HUES48 (cell line): ENCODE results near the gene ENDOD1.

Source experiments
- H3K27ac ChIP-seq: one replicate; pipeline ENCODE4 v1.7.0; 2013; ENCODE audit warnings: low read depth, low read length, inconsistent platforms
- H3K27me3 ChIP-seq: 2 replicates; pipeline ENCODE4 v1.6.1; 2013; ENCODE audit warnings: mild to moderate bottlenecking, low read length; ENCODE audit not compliant: control insufficient read depth, insufficient read depth
- H3K36me3 ChIP-seq: 2 replicates; pipeline ENCODE4 v1.6.1; 2013; ENCODE audit warnings: low read length; ENCODE audit not compliant: control insufficient read depth, insufficient read depth
- H3K4me1 ChIP-seq: 2 replicates; pipeline ENCODE4 v1.6.1; 2013; ENCODE audit warnings: mild to moderate bottlenecking, low read length; ENCODE audit not compliant: control insufficient read depth, insufficient read depth
- H3K4me3 ChIP-seq: 2 replicates; pipeline ENCODE4 v1.5.1; 2013; ENCODE audit warnings: mild to moderate bottlenecking, low read depth, low read length
- H3K9ac ChIP-seq: 2 replicates; pipeline ENCODE4 v1.6.1; 2013; ENCODE audit warnings: mild to moderate bottlenecking, low read depth, low read length, moderate library complexity
- H3K9me3 ChIP-seq: 2 replicates; pipeline ENCODE4 v1.6.1; 2013; ENCODE audit warnings: low read length; ENCODE audit not compliant: control insufficient read depth, insufficient read depth

The ENDOD1 gene

DNA sequence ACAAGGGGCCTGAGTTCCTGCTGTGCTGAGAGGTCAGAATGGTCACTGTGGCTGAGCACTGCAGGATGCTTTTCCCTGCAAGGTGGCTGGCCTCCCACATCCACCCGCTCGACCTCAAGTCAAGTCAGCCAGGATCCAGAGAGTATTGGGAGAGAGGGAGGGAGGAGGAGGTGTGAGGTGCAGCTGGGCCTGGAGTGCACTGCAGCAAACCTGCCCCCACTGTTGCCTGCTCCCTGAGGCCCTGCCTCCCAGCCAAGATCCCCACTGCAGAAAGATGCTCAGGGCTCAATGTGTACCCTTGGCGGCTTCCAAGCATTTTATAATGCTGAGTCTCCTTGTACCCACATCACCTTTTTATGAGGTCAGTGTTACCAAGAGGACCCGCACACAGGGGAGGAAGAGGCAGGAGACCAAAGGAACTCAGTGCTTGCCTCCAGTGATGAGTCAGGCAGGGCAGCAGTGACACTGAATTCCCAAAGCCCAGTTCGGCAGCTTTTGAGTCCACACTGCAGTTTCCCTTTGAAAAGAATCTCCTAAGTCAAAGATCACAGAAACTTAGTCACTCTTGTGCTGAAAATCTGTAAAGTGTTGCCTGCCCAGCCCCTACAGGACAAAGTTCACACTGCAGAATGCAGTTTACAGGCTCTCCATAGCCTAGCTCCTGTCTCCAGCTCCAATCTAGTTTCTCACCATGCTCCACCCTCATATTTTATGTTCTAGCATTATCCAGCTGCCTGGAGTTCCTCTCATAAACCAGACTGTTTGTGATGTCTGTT lies 3.1 kb downstream of the ENDOD1 start:
- H3K36me3 ChIP-seq: no peaks in the 10 kb centered on the region
- H3K27me3 ChIP-seq: peaks cover 38% of the 10 kb centered on the region
- no peak overlapping the region for H3K9ac ChIP-seq
- H3K27ac ChIP-seq: no peak overlapping the region
- no peak overlapping the region for H3K4me3 ChIP-seq
- H3K9me3 ChIP-seq: no peaks in the 10 kb centered on the region
- H3K4me1 ChIP-seq: 0 out of 2 replicates have a peak, but pooled peaks cover 9% of the 10 kb centered on the region

DNA sequence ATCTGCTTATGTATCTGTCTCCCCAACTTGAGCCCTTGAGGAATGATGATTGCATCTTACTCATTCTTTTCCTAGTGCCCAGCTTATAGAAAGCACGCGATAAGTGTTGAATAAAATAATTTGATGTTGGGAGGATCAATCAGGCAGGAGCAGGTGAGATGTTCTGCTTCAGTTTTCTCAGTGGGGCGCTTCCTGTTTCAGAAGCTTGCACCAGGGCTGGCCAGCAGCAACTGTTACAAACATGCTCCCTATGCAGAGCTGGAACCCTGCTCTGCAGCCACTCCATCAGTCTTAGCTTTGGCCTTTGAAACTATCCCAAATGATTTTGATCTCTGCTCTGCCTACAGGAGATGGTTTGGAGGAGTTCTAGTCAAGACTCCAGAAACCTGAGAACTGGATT lies 3.9 kb downstream of the ENDOD1 start:
- Histone ChIP-seq H3K4me3 (no peak overlapping the region), H3K36me3 (no peaks in the 10 kb centered on the region), H3K27ac (no peak overlapping the region), H3K9ac (no peak overlapping the region), H3K4me1 (0 out of 2 replicates have a peak, but pooled peaks cover 9% of the 10 kb centered on the region), H3K27me3 (peaks cover 34% of the 10 kb centered on the region), H3K9me3 (no peaks in the 10 kb centered on the region)

GRCh38 chr11:95095858-95096587 lies 6.4 kb downstream of the ENDOD1 start:
- Histone ChIP-seq H3K27me3 (peaks cover 16% of the 10 kb centered on the region), H3K4me1 (no peaks in the 10 kb centered on the region), H3K9ac (no peak overlapping the region), H3K36me3 (no peaks in the 10 kb centered on the region), H3K4me3 (no peak overlapping the region), H3K27ac (no peak overlapping the region), H3K9me3 (no peaks in the 10 kb centered on the region)

DNA sequence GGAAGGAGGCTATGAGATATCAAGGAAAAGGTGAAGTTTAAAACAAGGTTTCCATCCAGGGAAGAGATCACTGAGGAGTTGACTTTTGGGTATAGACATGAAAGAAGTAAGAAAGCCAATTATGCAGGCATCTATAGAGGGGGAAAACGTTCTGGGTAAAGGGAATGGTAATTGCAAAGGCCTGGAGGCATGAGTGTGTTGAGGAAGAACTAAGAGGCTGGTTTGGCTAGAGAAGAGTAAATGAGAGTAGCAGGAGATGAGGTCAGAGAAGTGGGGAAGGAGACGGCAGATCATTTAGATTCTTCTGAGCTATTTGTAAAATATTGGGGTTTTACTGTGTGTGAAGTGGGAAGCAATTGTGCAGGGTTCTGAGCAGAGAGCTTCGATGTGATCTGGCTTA lies 7.6 kb downstream of the ENDOD1 start:
- Histone ChIP-seq H3K36me3 (no peaks in the 10 kb centered on the region), H3K4me1 (no peaks in the 10 kb centered on the region), H3K27me3 (peaks cover 4% of the 10 kb centered on the region), H3K9me3 (no peaks in the 10 kb centered on the region), H3K27ac (no peak overlapping the region), H3K4me3 (no peak overlapping the region), H3K9ac (no peak overlapping the region)

GRCh38 chr11:95098826-95099225 lies 9.2 kb downstream of the ENDOD1 start:
- no peaks in the 10 kb centered on the region for H3K36me3 ChIP-seq

DNA sequence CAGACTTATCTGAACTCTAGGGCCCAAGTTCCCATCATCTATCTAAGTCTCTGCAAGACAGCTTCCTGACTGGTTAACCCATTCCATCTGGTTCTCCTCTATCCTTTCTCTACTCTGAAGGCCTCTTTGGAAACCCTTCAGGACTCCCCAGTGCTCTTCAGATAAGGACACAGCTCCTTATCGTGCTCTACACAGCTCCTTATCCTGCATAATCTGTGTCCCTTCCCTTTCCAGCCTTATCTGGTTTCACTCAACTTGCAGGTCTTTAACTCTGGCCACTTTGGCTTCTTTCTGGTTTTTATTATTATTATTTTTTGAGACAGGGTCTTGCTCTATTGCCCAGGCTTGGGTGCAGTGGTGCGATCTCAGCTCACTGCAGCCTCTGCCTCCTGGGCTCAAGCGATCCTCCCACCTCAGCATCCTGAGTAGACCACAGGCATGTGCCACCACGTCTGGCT lies 10.6 kb downstream of the ENDOD1 start:
- no peaks in the 10 kb centered on the region for H3K9me3 ChIP-seq
- no peaks in the 10 kb centered on the region for H3K4me1 ChIP-seq
- H3K4me3 ChIP-seq: no peak overlapping the region
- no peak overlapping the region for H3K9ac ChIP-seq
- H3K36me3 ChIP-seq: no peaks in the 10 kb centered on the region
- H3K27ac ChIP-seq: no peak overlapping the region
- H3K27me3 ChIP-seq: no peaks in the 10 kb centered on the region

More at GRCh38 chr11:95098826-95099225, 9.2 kb downstream of the ENDOD1 start:
- Histone ChIP-seq H3K4me3 (no peak overlapping the region), H3K9me3 (no peaks in the 10 kb centered on the region), H3K27me3 (no peaks in the 10 kb centered on the region), H3K27ac (no peak overlapping the region), H3K9ac (no peak overlapping the region), H3K4me1 (no peaks in the 10 kb centered on the region)

- Histone ChIP-seq H3K9me3 (no peaks in the 10 kb centered on the region), H3K27ac (no peak overlapping the region), H3K4me1 (no peaks in the 10 kb centered on the region), H3K27me3 (no peaks in the 10 kb centered on the region), H3K36me3 (no peaks in the 10 kb centered on the region), H3K4me3 (no peak overlapping the region), H3K9ac (no peak overlapping the region)
Measured at GRCh38 chr11:95100856-95101507, 11.3 kb downstream of the ENDOD1 start.

DNA sequence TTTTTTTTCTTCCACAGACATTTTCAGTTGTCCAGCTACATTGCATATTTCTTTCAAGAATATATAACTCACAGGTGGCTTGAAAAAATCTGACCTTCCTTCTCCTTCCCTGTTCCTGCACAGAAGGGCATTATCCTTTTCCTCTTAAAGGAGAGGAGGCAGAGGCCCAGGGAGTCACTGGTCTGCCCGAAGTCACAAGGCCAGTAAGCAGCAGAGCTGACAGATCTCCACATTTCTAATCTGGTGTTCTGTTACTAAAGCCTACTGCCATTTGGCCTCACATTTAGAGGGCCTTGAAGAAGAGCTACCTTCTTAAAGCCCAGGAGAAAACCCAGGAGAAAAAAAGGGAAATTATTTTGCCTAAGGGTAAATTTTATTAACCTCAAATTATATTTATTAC lies 12.3 kb downstream of the ENDOD1 start:
- H3K36me3 ChIP-seq: no peaks in the 10 kb centered on the region

DNA sequence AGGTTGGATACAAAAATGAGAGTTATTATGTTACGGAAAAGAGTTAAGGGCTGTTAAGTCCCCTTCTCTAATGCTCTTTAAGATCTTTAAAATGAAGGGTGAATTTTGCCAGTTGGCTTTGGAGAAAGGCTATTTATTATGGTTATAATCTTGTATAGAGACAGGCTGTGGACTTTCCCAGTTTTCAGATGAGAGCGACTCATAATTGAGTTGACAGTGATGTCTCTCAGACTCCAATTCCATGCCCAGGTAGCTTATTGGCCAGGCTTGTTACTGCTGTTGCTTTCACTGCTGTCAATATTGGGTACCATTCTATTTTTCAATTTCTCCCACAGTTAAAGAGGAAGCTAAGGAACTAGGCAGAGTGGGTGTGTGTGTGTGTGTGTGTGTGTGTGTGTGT lies 13.1 kb downstream of the ENDOD1 start:
- no peaks in the 10 kb centered on the region for H3K36me3 ChIP-seq
- no peaks in the 10 kb centered on the region for H3K27me3 ChIP-seq
- no peaks in the 10 kb centered on the region for H3K9me3 ChIP-seq
- no peak overlapping the region for H3K4me3 ChIP-seq
- no peak overlapping the region for H3K9ac ChIP-seq
- peaks cover 4% of the 10 kb centered on the region; the same call in 1 of the 2 replicates for H3K4me1 ChIP-seq
- no peak overlapping the region for H3K27ac ChIP-seq

More for the DNA sequence above, 12.3 kb downstream of the ENDOD1 start:
- Histone ChIP-seq H3K4me1 (no peaks in the 10 kb centered on the region), H3K9me3 (no peaks in the 10 kb centered on the region), H3K27me3 (no peaks in the 10 kb centered on the region), H3K4me3 (no peak overlapping the region), H3K27ac (no peak overlapping the region), H3K9ac (no peak overlapping the region)

DNA sequence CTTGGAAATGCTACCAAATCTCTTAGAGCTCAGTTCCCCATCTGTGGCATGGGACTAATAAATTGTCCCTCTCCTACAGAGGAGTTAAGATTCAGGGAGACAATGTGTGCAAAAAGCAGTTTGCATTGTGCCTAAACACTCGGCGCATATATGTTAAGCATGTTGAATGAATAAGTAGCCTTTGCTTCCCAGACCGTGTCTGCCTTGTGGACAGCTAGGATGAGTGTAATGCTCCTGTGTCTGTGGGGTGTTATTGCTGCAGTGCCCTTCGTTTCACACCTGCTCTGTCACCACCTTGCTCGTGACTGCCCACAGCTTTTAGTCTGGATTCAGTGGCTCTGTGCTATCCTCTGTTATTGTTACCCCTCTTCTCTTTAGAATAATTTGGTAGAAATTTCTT lies 14.1 kb downstream of the ENDOD1 start:
- no peak overlapping the region for H3K27ac ChIP-seq
- no peaks in the 10 kb centered on the region for H3K9me3 ChIP-seq
- H3K4me3 ChIP-seq: no peak overlapping the region
- peaks cover 8% of the 10 kb centered on the region; the same call in 1 of the 2 replicates for H3K4me1 ChIP-seq
- H3K9ac ChIP-seq: no peak overlapping the region
- H3K36me3 ChIP-seq: no peaks in the 10 kb centered on the region
- H3K27me3 ChIP-seq: no peaks in the 10 kb centered on the region
